Measurements from ENCODE around the gene MT1E.

DNA sequence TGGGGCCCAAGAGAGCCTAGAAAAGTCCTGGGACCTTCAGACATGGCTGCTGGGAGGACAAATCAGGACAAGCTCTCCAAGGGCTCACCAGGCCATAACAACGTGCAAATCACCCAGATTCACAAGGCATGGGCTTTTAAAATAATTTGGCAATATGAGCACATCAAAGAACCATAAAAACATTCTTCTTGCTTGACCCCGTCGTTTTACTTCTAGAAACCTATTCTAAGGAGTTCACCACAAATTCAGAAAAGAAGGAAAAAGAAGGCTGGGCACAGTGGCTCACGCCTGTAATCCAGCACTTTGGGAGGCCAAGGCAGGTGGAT is 48.3 kb upstream of the MT1E start:
- TF ChIP-seq EZH2 (optimal IDR thresholded peaks at IDR 0.05; ENCODE audit: low read depth, low read length) (no peak), EZH2phosphoT487 (IDR thresholded peaks at IDR 0.05; ENCODE audit: low read length) (no peak)
- TF ChIP-seq, protein P1, sequence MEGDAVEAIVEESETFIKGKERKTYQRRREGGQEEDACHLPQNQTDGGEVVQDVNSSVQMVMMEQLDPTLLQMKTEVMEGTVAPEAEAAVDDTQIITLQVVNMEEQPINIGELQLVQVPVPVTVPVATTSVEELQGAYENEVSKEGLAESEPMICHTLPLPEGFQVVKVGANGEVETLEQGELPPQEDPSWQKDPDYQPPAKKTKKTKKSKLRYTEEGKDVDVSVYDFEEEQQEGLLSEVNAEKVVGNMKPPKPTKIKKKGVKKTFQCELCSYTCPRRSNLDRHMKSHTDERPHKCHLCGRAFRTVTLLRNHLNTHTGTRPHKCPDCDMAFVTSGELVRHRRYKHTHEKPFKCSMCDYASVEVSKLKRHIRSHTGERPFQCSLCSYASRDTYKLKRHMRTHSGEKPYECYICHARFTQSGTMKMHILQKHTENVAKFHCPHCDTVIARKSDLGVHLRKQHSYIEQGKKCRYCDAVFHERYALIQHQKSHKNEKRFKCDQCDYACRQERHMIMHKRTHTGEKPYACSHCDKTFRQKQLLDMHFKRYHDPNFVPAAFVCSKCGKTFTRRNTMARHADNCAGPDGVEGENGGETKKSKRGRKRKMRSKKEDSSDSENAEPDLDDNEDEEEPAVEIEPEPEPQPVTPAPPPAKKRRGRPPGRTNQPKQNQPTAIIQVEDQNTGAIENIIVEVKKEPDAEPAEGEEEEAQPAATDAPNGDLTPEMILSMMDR (IDR thresholded peaks at IDR 0.05; ENCODE audit: low read length) = no peak
